Fibroblast of upper back skin (primary cell): ENCODE measurements around the gene IGF2.
A peak's percentile ranks its signal among the peaks of the same experiment; 100 is the strongest.

Experiments used
- DNase-seq: peaks from one replicate; pipeline ENCODE4 v3.0.0-alpha.2; 2013

Gene IGF2

DNA sequence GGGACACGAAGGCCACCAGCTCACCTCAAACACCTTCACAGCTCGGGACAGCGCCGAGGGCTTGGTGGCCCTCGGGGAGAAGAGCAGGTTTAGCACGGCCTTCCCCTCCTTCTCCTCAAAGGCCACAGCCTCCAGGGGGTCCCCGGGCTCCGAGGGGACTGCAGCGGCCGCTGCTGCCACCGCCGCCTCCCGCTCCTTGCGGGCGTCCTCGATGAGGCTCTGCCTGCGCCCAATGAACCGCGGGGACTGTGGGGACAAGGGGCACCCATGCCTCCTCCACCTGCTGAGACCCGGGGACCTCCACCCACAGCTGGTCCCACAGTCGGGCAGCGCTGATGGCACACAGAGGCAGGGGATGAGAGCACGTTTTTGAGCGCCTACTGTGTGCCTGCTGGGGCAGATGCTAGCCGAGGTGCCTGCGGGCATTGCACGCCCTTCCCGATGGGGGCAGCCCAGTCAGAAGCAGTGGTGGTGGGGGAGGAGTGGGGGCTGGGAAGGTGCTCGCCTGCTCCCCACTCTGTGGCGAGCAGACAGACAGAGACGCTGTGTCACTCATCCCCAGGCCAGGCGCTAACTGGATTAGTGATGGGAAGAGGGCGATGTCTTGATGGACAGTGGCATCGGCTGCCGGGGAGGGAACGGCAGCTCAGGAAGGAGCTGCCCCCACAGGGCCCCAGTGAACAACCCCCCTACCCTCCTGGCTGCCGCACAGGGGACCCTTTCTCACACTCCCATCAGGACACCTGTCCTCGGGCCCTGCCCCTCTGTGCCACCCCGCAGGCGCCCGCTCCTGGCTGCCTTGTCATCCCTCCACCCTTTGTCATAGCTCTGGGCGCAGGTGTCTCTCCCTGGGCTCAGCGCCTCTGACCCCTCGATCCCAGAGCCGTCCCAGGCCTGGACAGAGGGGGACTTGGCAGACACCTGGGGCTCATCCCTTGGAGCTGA is 30.7 kb upstream of the IGF2 start:
- no peak for DNase-seq

DNA sequence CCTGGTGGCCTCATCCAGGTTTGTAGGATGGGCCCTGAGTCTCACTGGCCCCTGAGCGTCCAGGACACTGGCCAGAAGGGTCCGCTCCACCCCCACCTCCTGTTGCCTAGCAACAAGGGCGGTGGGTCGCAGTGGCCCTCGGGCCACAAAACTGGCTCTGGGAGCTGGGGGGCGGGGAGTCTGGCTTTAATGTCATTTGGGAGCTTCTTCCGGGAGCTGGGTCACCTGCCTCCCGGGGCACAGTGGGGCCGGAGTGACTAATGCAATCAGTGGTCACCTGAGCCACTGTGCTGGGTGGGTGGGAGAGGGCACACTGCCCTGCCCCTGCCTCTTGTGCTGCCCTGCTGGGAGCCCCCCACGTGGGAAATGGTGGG is 29.8 kb upstream of the IGF2 start:
- DNase-seq, result no peak

- no peak for DNase-seq
These were observed 29.3 kb upstream of the IGF2 start for GRCh38 chr11:2168286-2169004.

GRCh38 chr11:2167141-2168045 is 28.2 kb upstream of the IGF2 start:
- no peak for DNase-seq

- DNase-seq, result no peak
These were observed 27.1 kb upstream of the IGF2 start for GRCh38 chr11:2166091-2166851.

DNA sequence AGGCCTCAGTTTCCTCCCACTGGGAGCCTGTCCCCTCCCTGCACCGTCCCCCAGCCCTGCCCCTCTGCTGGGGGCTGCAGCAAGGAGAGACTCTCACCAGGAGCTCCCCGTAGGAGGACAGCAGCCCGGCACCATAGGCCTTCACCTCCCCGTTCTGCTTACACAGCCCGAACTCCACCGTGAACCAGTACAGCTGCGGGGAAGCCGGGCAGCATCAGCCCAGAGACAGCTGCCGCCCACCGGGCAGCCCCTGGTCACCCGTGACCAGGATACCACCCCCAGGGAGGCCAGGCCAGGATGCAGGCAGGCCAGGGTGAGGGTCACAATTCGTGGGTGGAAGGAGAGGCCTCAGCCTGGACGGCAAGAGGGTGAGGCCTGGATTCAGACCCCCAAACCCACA is 26.4 kb upstream of the IGF2 start:
- DNase-seq, result no peak

DNA sequence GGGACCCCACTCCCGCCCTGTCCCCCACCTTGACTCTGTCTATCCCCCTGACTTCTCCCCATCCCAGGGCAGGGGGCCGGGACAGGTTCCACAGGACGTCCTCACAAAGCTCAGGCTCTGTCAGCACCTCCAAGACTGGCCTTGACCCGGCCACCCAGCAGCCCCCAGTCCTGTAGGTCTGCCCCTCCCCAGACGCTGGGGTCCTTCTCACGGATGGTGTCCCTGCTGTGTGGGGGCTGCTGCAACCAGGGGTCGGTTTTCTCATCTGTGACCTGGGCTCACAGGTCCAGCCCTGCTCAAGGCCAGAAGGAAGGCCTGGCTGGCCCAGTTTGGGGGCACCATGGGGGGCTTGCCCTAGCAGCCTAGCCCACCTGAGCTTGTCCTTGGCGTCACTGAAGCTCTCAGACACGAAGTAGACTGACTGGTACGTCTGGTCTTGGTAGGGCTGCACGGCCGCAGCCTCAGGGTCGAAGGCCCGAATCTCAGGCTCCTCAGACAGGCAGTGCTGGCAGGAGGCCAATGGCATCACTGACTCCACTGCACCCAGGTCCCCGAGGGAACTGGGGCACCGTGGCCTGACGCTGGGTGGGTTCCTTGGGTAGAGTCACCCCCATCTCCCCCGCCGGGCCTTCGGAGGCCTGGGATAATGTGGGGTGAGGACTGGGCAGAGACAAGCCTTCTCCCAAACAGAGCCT is 25.8 kb upstream of the IGF2 start:
- DNase-seq, result no peak

DNA sequence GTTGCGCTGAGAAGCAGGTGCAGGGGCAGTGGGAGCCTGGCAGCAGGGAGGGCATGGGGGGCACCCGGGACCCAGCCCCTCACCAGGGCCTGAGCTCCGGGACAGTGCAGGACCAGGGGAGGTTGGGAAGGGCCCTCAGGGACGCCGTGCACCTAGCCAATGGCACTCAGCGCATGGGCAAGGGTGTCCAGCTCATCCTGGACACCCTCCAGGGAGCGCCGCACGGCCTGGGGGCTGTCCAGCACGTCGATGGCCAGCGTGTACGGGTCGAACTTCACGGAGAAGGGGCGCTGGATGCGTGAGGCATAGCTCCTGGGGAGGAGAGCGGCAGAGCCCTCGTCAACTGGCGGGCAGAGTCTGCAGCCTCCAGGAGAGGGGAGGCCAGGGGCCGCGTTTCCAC is 24.9 kb upstream of the IGF2 start:
- DNase-seq, result no peak

GRCh38 chr11:2163428-2163978 is 24.3 kb upstream of the IGF2 start:
- DNase-seq, result no peak

DNA sequence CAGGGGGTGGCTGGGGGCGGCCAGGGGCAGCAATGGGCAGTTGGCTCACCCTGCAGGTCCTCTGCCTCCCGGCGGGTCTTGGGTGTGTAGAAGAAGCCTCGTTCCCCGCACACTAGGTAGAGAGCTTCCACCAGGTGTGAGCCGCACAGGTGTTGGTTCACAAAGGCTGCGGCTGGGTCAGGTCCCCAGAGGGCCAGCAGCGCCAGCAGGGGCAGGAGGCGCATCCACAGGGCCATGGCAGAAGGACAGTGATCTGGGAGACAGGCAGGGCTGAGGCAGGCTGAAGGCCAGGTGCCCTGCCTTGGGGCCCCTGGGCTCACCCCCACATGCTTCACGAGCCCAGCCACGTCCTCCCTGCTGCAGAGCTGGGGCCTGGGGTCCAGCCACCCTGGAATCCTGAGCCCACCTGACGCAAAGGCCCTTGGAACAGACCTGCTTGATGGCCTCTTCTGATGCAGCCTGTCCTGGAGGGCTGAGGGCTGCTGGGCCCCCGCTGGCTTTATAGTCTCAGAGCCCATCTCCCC is 21.6 kb upstream of the IGF2 start, which contains the start of gene INS:
INS (minus strand) TSS at position 474 of the 524 bp plus-strand sequence; CDS start at position 236, 238 bp downstream.
- no peak for DNase-seq

GRCh38 chr11:2159536-2160413 is 20.6 kb upstream of the IGF2 start:
- DNase-seq, result no peak

GRCh38 chr11:2158966-2159365 is 19.8 kb upstream of the IGF2 start:
- no peak for DNase-seq

GRCh38 chr11:2158296-2158737 is 19.1 kb upstream of the IGF2 start:
- DNase-seq, result no peak

DNA sequence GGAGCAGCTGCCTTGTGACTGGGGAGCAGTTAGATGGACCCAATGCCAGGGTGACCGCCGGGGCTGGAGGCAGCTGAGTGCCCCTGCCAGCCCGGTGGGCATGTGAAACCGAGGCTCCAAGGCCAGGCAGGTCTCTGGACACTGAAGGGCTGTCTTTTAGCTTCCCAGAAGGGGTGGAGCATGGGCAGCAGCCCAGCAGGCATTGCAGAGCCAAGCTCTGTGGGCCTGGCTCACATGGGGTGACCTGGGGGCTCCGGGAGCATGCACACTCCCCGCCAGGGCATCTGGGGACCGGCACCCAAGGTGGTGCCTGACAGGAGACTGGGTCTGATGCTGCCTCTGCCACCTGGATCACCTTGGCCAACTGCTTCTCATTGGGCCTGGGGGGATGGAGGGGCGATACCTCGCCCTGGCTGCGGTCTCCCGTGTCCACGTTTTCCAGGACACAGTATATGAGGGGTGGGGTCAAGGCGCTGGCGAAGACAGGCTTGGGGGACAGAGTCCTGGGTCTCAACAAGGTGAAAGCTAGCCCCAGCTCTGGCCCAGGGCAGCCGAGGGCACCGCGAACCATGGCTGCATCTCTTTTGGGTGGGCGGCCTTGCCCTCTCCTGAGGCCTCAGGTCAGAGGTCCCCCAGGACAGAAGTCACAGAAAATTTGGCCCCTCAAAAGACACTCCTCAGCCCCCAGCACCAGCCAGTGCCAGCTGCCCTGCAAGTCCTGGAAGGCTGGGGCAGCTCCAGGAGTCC is 18.3 kb upstream of the IGF2 start:
- DNase-seq, result no peak

GRCh38 chr11:2156416-2157182 is 17.4 kb upstream of the IGF2 start:
- DNase-seq, result peak; percentile 42

- no peak for DNase-seq
These were observed 16.3 kb upstream of the IGF2 start for GRCh38 chr11:2155511-2155910.

GRCh38 chr11:2154889-2155288 is 15.7 kb upstream of the IGF2 start:
- no peak for DNase-seq

- DNase-seq, result no peak
These were observed 15.0 kb upstream of the IGF2 start for GRCh38 chr11:2154195-2154585.
